H1 (cell line): ENCODE results near the gene RBM27. TPM values are rescaled to one million over a fixed set of nuclear protein-coding genes. Genes with fewer than 3 reads are reported as not detected.

Experiments used
- CTCF ChIA-PET: fragments of 300-600 bp; sonication (Branson Sonifier 250); formaldehyde crosslinking; loops from one replicate; lab custom pipeline; 2021; ENCODE audit not compliant: partially characterized antibody; lab: Charles Lee
- POLR2A ChIA-PET: fragments of 300-600 bp; sonication (Branson Sonifier 250); formaldehyde crosslinking; loops from one replicate; lab custom pipeline; 2021; ENCODE audit warnings: inconsistent platforms; ENCODE audit not compliant: partially characterized antibody; lab: Charles Lee
- DNase-seq, 2 experiments: peaks; one replicate each; pipeline versions ENCODE4 v3.0.0 to v3.0.0-alpha.2; 2010 to 2022; ENCODE audit warnings: low spot score in 2 of 2, low read depth in 1 of 2, mixed read lengths in 1 of 2
- FAIRE-seq: peaks from 2 replicates; lab custom pipeline; 2011; peaks lifted over from hg19 to GRCh38; lab: Jason Lieb, UNC
- H2AFZ ChIP-seq: 2 replicates; pipeline ENCODE4 v1.8.1; 2012; ENCODE audit warnings: low read length, inconsistent platforms
- H2AK5ac ChIP-seq: 2 replicates; pipeline ENCODE4 v1.6.1; 2013; ENCODE audit warnings: low read depth, low read length
- H2BK120ac ChIP-seq: replicated peaks from 2 replicates; pipeline ENCODE3; 2013; ENCODE audit warnings: low read depth, low read length, inconsistent platforms
- H2BK12ac ChIP-seq: 2 replicates; pipeline ENCODE4 v1.6.1; 2013; ENCODE audit warnings: low read depth, low read length
- H2BK15ac ChIP-seq: 2 replicates; pipeline ENCODE4 v1.6.1; 2013; ENCODE audit warnings: low read length
- H2BK20ac ChIP-seq: 2 replicates; pipeline ENCODE4 v1.6.1; 2013; ENCODE audit warnings: low read length
- H2BK5ac ChIP-seq: 2 replicates; pipeline ENCODE4 v1.6.1; 2013; ENCODE audit warnings: low read depth, low read length
- H3K14ac ChIP-seq: 2 replicates; pipeline ENCODE4 v1.6.1; 2013; ENCODE audit warnings: inconsistent platforms; ENCODE audit not compliant: insufficient read length
- H3K18ac ChIP-seq: 2 replicates; pipeline ENCODE4 v1.6.1; 2013; ENCODE audit warnings: low read length; ENCODE audit errors: extremely low read depth
- H3K23ac ChIP-seq: 2 replicates; pipeline ENCODE4 v1.6.1; 2013; ENCODE audit warnings: inconsistent platforms; ENCODE audit not compliant: insufficient read length
- H3K23me2 ChIP-seq: 2 replicates; pipeline ENCODE4 v1.6.1; 2013; ENCODE audit warnings: low read depth, low read length
- H3K27ac ChIP-seq: 2 replicates; pipeline ENCODE4 v1.6.1; 2011; ENCODE audit warnings: low read depth, low read length, inconsistent platforms
- H3K27me3 ChIP-seq, 4 experiments: replicated peaks in 1 of 4; 1 replicate in 1 of 4; 2 replicates in 3 of 4; pipeline versions ENCODE4 v1.6.1 to v1.8.1; 2011 to 2013; ENCODE audit warnings: low read length in 3 of 4, mild to moderate bottlenecking in 3 of 4, inconsistent platforms in 2 of 4, mixed read lengths in 2 of 4, moderate library complexity in 1 of 4; ENCODE audit not compliant: control insufficient read depth in 3 of 4, insufficient read depth in 3 of 4; ENCODE audit errors: extremely low read depth in 1 of 4
- H3K36me3 ChIP-seq, 4 experiments: 2 replicates each; pipeline versions ENCODE4 v1.6.1 to v1.8.1; 2011 to 2013; ENCODE audit warnings: mild to moderate bottlenecking in 4 of 4, low read length in 3 of 4, moderate library complexity in 2 of 4, control low read depth in 1 of 4, inconsistent platforms in 1 of 4; ENCODE audit not compliant: insufficient read depth in 4 of 4, control insufficient read depth in 2 of 4
- H3K4ac ChIP-seq: replicated peaks from 2 replicates; pipeline ENCODE3; 2013; ENCODE audit warnings: low read length, low read depth, mixed read lengths, inconsistent platforms; ENCODE audit not compliant: insufficient read length
- H3K4me1 ChIP-seq, 4 experiments: replicated peaks in 1 of 4; 1 replicate in 1 of 4; 2 replicates in 3 of 4; pipeline versions ENCODE4 v1.6.1 to v1.8.1; 2011 to 2013; ENCODE audit warnings: low read length in 3 of 4, inconsistent platforms in 2 of 4, mixed read lengths in 1 of 4; ENCODE audit not compliant: insufficient read depth in 4 of 4, control insufficient read depth in 3 of 4
- H3K4me2 ChIP-seq, 2 experiments: 2 replicates each; pipeline versions ENCODE4 v1.6.1 to v1.8.1; 2011 to 2013; ENCODE audit warnings: low read depth in 2 of 2, low read length in 2 of 2, control low read depth in 1 of 2, inconsistent platforms in 1 of 2, mild to moderate bottlenecking in 1 of 2; ENCODE audit not compliant: insufficient read depth in 1 of 2
- H3K4me3 ChIP-seq, 4 experiments: fragments of 200-600, 300-600 bp in 1 of 4; sonication (generic), shearing (Covaris generic), sonication (Bioruptor Twin) in 1 of 4; 2 replicates each; pipeline versions ENCODE4 v1.5.1 to v1.8.1; 2011 to 2016; ENCODE audit warnings: low read length in 4 of 4, low read depth in 3 of 4, control low read depth in 2 of 4, inconsistent platforms in 2 of 4, mild to moderate bottlenecking in 2 of 4, mixed read lengths in 1 of 4, moderate library complexity in 1 of 4; ENCODE audit not compliant: insufficient read depth in 2 of 4; ENCODE audit errors: extremely low read depth in 1 of 4
- H3K56ac ChIP-seq: replicated peaks from 2 replicates; pipeline ENCODE3; 2013; ENCODE audit warnings: low read depth, mild to moderate bottlenecking, mixed read lengths, low read length, inconsistent platforms; ENCODE audit not compliant: insufficient read length
- H3K79me1 ChIP-seq: 2 replicates; pipeline ENCODE4 v1.6.1; 2013; ENCODE audit warnings: low read depth, low read length, control low read depth
- H3K79me2 ChIP-seq, 2 experiments: 2 replicates each; pipeline versions ENCODE4 v1.6.1 to v1.8.1; 2012 to 2013; ENCODE audit warnings: low read length in 2 of 2, mild to moderate bottlenecking in 2 of 2, inconsistent platforms in 1 of 2; ENCODE audit not compliant: insufficient read depth in 2 of 2, control insufficient read depth in 1 of 2
- H3K9ac ChIP-seq, 4 experiments: replicated peaks in 1 of 4; 1 replicate in 1 of 4; 2 replicates in 3 of 4; pipeline versions ENCODE4 v1.6.1 to v1.8.1; 2011 to 2013; ENCODE audit warnings: low read depth in 3 of 4, low read length in 3 of 4, control low read depth in 2 of 4, mild to moderate bottlenecking in 2 of 4, moderate library complexity in 2 of 4, inconsistent platforms in 1 of 4; ENCODE audit errors: extremely low read depth in 1 of 4
- H3K9me3 ChIP-seq, 2 experiments: 2 replicates each; pipeline versions ENCODE4 v1.6.1 to v1.8.1; 2012 to 2013; ENCODE audit warnings: mild to moderate bottlenecking in 2 of 2, moderate library complexity in 2 of 2, control low read depth in 1 of 2, inconsistent platforms in 1 of 2, low read depth in 1 of 2, low read length in 1 of 2, mixed read lengths in 1 of 2; ENCODE audit not compliant: insufficient read depth in 2 of 2
- H4K20me1 ChIP-seq, 2 experiments: replicated peaks in 1 of 2; 2 replicates each; pipeline versions ENCODE3 to v1.8.1; 2011 to 2013; ENCODE audit warnings: inconsistent platforms in 2 of 2, low read length in 2 of 2, mild to moderate bottlenecking in 1 of 2; ENCODE audit not compliant: insufficient read depth in 2 of 2, control insufficient read depth in 1 of 2
- H4K5ac ChIP-seq: 2 replicates; pipeline ENCODE4 v1.6.1; 2013; ENCODE audit warnings: low read length, low read depth, mixed read lengths, inconsistent platforms; ENCODE audit not compliant: insufficient read length
- H4K8ac ChIP-seq: 2 replicates; pipeline ENCODE4 v1.8.0; 2013; ENCODE audit warnings: mild to moderate bottlenecking, moderate library complexity, low read length, inconsistent platforms; ENCODE audit not compliant: insufficient read depth; ENCODE audit errors: extremely low read depth
- H4K91ac ChIP-seq: replicated peaks from 2 replicates; pipeline ENCODE3; 2013; ENCODE audit warnings: low read length, mixed read lengths, inconsistent platforms; ENCODE audit not compliant: insufficient read length
- CBX5 ChIP-seq: fragments of 300-800, 300-1000 bp; sonication (generic); IDR thresholded peaks from 2 replicates; pipeline ENCODE4 v1.7.1; 2016; ENCODE audit warnings: antibody characterized with exemption, low read length, low read depth
- CHD2 ChIP-seq: IDR thresholded peaks from 2 replicates; pipeline ENCODE4 v1.6.1; 2012; ENCODE audit warnings: low read length, improper control_type of control experiment
- CTBP2 ChIP-seq: IDR thresholded peaks from 2 replicates; pipeline ENCODE4 v1.7.0; 2011; ENCODE audit warnings: borderline replicate concordance, mild to moderate bottlenecking, moderate library complexity, mixed read lengths, low read length; ENCODE audit not compliant: insufficient read depth, insufficient read length
- EP300 ChIP-seq, 2 experiments: IDR thresholded peaks; 1 replicate in 1 of 2; 2 replicates in 1 of 2; pipeline ENCODE4 v1.6.1; 2011 to 2012; ENCODE audit warnings: low read depth in 2 of 2, low read length in 2 of 2, mild to moderate bottlenecking in 2 of 2, borderline replicate concordance in 1 of 2, inconsistent platforms in 1 of 2, moderate library complexity in 1 of 2
- POLR2A ChIP-seq, 2 experiments: IDR thresholded peaks; 1 replicate in 1 of 2; 2 replicates in 1 of 2; pipeline ENCODE4 v1.6.1; 2011; ENCODE audit warnings: low read depth in 2 of 2, low read length in 2 of 2, mild to moderate bottlenecking in 2 of 2; ENCODE audit errors: control extremely low read depth in 1 of 2
- TAF7 ChIP-seq: optimal IDR thresholded peaks from 2 replicates; pipeline ENCODE3; 2011; ENCODE audit warnings: low read depth, mild to moderate bottlenecking, inconsistent platforms, low read length, moderate library complexity, borderline replicate concordance
- WGBS, 2 experiments: shearing (Covaris generic) in 1 of 2; methylation state at CpG; one replicate each; pipeline versions ENCODE4 v1.1.6 to v1.1.7; 2013 to 2015; ENCODE audit warnings: low lambda C conversion rate in 2 of 2, mixed read lengths in 2 of 2, inconsistent platforms in 1 of 2, low coverage in 1 of 2, missing lambda C conversion rate in 1 of 2; ENCODE audit not compliant: insufficient replicate concordance in 2 of 2, insufficient coverage in 1 of 2, insufficient read length in 1 of 2; ENCODE audit errors: extremely low coverage in 1 of 2, missing lambda C conversion rate in 1 of 2; 5-methylcytosine and 5-hydroxymethylcytosine counted together
- polyA plus RNA-seq, 7 experiments: library from polyadenylated mRNA; depleted of rRNA in 3 of 7; stranded (reverse) in 5 of 7; unstranded in 2 of 7; fragments of >200 nt in 5 of 7; fragments of 200-250 nt in 2 of 7; gene quantifications; 1 replicate in 5 of 7; 2 replicates in 1 of 7; 4 replicates in 1 of 7; pipeline versions ENCODE4 v1.2.1 to v1.2.3, GENCODE V29; 2011 to 2013; ENCODE audit warnings: missing spikeins in 2 of 7, mixed read lengths in 2 of 7
- total RNA-seq: library from RNA; stranded (reverse); fragmentation: NEBNext Ultra II Directional; extraction: Animal tissue kit (Norgen Biotek cat#: 25700); gene quantifications from 2 replicates; pipeline ENCODE4 v1.2.1, GENCODE V29; 2021

Gene RBM27
- total and polyA plus RNA-seq, 2 of the 8 experiments (the other 6 are each of a cell fraction or from before 2014, with no cell fraction given) = 13.1 to 42.9 TPM

- H2AK5ac ChIP-seq = no peak overlapping the region
- no peak overlapping the region for H3K4ac ChIP-seq
- H3K36me3 ChIP-seq = peaks cover 3 to 76% (median 33%) of the 10 kb centered on the region in 4 experiments
- H3K56ac ChIP-seq = no peak overlapping the region
- no peaks in the 10 kb centered on the region for H3K23me2 ChIP-seq
- no peaks in the 10 kb centered on the region for H3K79me1 ChIP-seq
- WGBS, 2 experiments = 91% methylated on average over 5 of the region's 6 CpGs; no CpG with 5 or more reads in 1 of the 2 experiments
- no peak overlapping the region for H3K23ac ChIP-seq
- no peak for TF ChIP-seq POLR2A (IDR thresholded peaks at IDR 0.05; ENCODE audit: control extremely low read depth in 1 of 2, low read depth in 2 of 2, low read length in 2 of 2)
- TF ChIP-seq CTBP2 = no peak
- no peak for TF ChIP-seq EP300 (IDR thresholded peaks at IDR 0.05; ENCODE audit: borderline replicate concordance in 1 of 2, low read depth in 2 of 2, low read length in 2 of 2)
- TF ChIP-seq CHD2 = no peak
- no peak for TF ChIP-seq CBX5
- TF ChIP-seq TAF7 = no peak
- TF ChIP-seq, all 59 proteins: peak for 0
- Histone ChIP-seq H4K20me1 (peaks cover 1 to 2% of the 10 kb centered on the region in 2 experiments), H3K9ac (no peak overlapping the region), H2BK20ac (no peak overlapping the region), H3K4me3 (no peak overlapping the region), H4K91ac (no peak overlapping the region), H2AFZ (no peak overlapping the region), H2BK5ac (no peak overlapping the region), H4K5ac (no peak overlapping the region), H3K4me2 (no peak overlapping the region), H4K8ac (no peak overlapping the region), H3K4me1 (no peaks in the 10 kb centered on the region), H3K14ac (no peak overlapping the region), H3K18ac (no peak overlapping the region), H3K27me3 (no peaks in the 10 kb centered on the region), H2BK15ac (no peak overlapping the region), H3K27ac (no peak overlapping the region), H3K9me3 (no peaks in the 10 kb centered on the region), H2BK120ac (no peak overlapping the region), H3K79me2 (0 out of 4 replicates have a peak, but pooled peaks cover 0 to 3% of the 10 kb centered on the region in 2 experiments), H2BK12ac (no peak overlapping the region)
- no peak for DNase-seq
- FAIRE-seq = no peak
- ChIA-PET POLR2A (no interaction called here), CTCF (interaction anchor here (0.6 to 1.5 kb wide), 2 partner anchors 9 to 136 kb away, joined by 3 to 4 read pairs; no protein-coding TSS in a partner anchor)
Measured at GRCh38 chr5:146232223-146232622, 28.8 kb downstream of the RBM27 start.
